Activated naive CD8-positive, alpha-beta T cell treated with anti-CD3 and anti-CD28 coated beads, Interleukin-2, amount 50 U/mL, for 24 hours (primary cell): ENCODE measurements around the gene SETD9.
A peak's percentile ranks its signal among the peaks of the same experiment; 100 is the strongest.

Source experiments
- ATAC-seq: fragments of 150-1000 bp; cut with Tn5 transposase; one replicate; pipeline ENCODE4 v1.10.0; 2021
- DNase-seq: peaks from one replicate; pipeline ENCODE4 v3.0.0; 2021
- H3K27ac Mint-ChIP-seq: one replicate; pipeline ENCODE4 v1.8.0; 2021; ENCODE audit warnings: mild to moderate bottlenecking, mixed read lengths
- H3K27me3 Mint-ChIP-seq: one replicate; pipeline ENCODE4 v1.8.0; 2021; ENCODE audit warnings: mixed read lengths
- H3K36me3 Mint-ChIP-seq: one replicate; pipeline ENCODE4 v1.8.0; 2021; ENCODE audit warnings: low read depth, mixed read lengths
- H3K4me1 Mint-ChIP-seq: one replicate; pipeline ENCODE4 v1.8.0; 2021; ENCODE audit warnings: mixed read lengths
- H3K4me3 Mint-ChIP-seq: one replicate; pipeline ENCODE4 v1.8.0; 2021; ENCODE audit warnings: mild to moderate bottlenecking, moderate library complexity, mixed read lengths
- H3K9me3 Mint-ChIP-seq: one replicate; pipeline ENCODE4 v1.8.0; 2021; ENCODE audit warnings: mixed read lengths

The SETD9 gene

DNA sequence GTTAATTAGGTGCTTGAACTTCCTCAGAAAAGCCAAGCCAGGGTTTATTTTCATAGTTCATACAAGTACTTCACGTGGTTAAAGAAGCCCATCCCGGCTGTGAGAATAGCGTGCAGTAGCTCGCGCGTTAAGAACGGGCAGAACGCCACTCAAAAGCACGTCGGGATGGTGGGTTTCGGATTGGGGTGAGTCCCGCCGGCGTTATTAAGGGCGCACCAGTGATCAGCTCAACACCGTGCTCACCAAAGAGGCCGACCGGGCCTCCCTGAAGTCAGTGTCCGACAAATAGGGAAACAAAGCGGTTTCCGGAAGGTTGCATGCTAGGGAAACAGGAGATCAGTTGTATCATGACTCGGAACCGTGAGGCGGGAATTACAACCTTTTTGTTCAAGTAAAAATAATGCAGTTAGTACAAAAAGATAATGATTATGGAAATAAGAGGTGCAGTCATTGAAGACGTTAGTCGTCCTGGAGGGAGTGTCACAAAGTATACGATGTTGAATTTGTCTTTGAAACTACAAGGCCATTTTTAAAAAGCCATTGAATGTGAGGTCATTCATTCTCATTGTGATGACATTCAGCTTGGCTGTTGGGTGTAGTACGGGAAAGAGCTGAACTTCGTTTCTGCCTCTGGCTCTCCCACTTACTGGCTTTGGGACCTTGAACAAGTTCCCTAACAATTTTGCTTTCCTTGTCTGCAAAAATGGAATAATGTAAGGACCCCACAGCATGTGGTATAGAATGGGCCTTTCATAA lies 992 bp downstream of the SETD9 start:
- ATAC-seq (peak; percentile 33), DNase-seq (peak; percentile 53)
- Mint-ChIP-seq H3K4me3 (peak overlapping the region; percentile 86), H3K36me3 (peaks cover 1% of the 10 kb centered on the region), H3K9me3 (peaks cover 4% of the 10 kb centered on the region), H3K27ac (peak overlapping the region; percentile 96), H3K4me1 (peaks cover 23% of the 10 kb centered on the region), H3K27me3 (peaks cover 9% of the 10 kb centered on the region)

GRCh38 chr5:56913766-56914165 lies 4.4 kb downstream of the SETD9 start:
- Mint-ChIP-seq H3K4me1 (peaks cover 18% of the 10 kb centered on the region), H3K27me3 (no peaks in the 10 kb centered on the region), H3K4me3 (no peak overlapping the region), H3K27ac (no peak overlapping the region), H3K36me3 (peaks cover 4% of the 10 kb centered on the region), H3K9me3 (no peaks in the 10 kb centered on the region)
- DNase-seq: no peak
- no peak for ATAC-seq

DNA sequence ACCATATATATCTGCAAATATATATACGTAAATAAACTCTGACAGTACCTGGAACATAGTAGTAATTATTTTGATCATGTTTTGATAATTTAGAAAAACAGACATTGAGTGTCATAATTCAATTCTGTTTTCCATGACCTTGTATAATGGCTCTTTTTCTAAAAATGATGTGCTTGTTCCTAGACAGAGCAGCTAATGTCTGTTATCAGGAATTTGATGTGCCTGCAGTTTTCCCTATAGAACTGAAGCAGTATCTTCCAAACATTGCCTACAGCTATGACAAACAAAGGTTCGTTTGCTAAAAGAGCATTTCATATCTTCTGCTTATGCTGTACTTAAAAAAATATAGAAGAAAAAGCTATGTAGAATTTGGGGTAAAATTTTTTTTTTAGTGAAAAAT lies 5.3 kb downstream of the SETD9 start:
- no peak for DNase-seq
- Mint-ChIP-seq H3K9me3 (no peaks in the 10 kb centered on the region), H3K27me3 (no peaks in the 10 kb centered on the region)

GRCh38 chr5:56917534-56917933 lies 8.1 kb downstream of the SETD9 start:
- H3K4me1 Mint-ChIP-seq: peaks cover 1% of the 10 kb centered on the region
- H3K36me3 Mint-ChIP-seq: peaks cover 15% of the 10 kb centered on the region

More for the DNA sequence above, 5.3 kb downstream of the SETD9 start:
- no peak overlapping the region for H3K27ac Mint-ChIP-seq
- ATAC-seq: no peak
- no peak overlapping the region for H3K4me3 Mint-ChIP-seq
- peaks cover 4% of the 10 kb centered on the region for H3K36me3 Mint-ChIP-seq
- peaks cover 13% of the 10 kb centered on the region for H3K4me1 Mint-ChIP-seq

DNA sequence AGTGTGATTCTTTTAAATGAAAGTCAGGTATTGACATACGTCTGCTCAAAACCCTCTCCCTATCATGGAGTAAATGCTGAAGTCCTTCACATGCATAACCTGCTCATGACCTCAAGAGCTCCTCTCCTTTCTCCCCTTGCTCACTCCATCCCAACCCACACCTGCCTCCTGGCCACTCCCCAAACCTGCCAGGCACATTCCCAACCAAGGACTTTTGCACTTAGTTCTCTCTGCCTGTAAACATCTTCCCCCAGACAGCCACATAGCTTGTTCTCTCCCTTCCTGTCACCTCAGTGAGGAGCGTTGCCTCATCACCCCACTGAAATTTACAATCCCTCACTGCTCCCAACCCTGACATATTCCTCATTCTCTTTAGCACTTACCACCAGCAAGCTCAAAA lies 8.7 kb downstream of the SETD9 start:
- Mint-ChIP-seq H3K27ac (no peak overlapping the region), H3K36me3 (peaks cover 19% of the 10 kb centered on the region), H3K27me3 (no peaks in the 10 kb centered on the region), H3K9me3 (no peaks in the 10 kb centered on the region), H3K4me3 (no peak overlapping the region), H3K4me1 (peaks cover 1% of the 10 kb centered on the region)
- DNase-seq: no peak
- no peak for ATAC-seq

More at GRCh38 chr5:56917534-56917933, 8.1 kb downstream of the SETD9 start:
- Mint-ChIP-seq H3K27ac (no peak overlapping the region), H3K9me3 (no peaks in the 10 kb centered on the region), H3K27me3 (no peaks in the 10 kb centered on the region), H3K4me3 (no peak overlapping the region)
- DNase-seq (no peak), ATAC-seq (no peak)

GRCh38 chr5:56919942-56920662 lies 10.7 kb downstream of the SETD9 start:
- Mint-ChIP-seq H3K4me3 (no peak overlapping the region), H3K4me1 (peaks cover 1% of the 10 kb centered on the region), H3K27me3 (no peaks in the 10 kb centered on the region), H3K36me3 (peaks cover 33% of the 10 kb centered on the region), H3K27ac (no peak overlapping the region), H3K9me3 (no peaks in the 10 kb centered on the region)
- ATAC-seq (no peak), DNase-seq (no peak)

DNA sequence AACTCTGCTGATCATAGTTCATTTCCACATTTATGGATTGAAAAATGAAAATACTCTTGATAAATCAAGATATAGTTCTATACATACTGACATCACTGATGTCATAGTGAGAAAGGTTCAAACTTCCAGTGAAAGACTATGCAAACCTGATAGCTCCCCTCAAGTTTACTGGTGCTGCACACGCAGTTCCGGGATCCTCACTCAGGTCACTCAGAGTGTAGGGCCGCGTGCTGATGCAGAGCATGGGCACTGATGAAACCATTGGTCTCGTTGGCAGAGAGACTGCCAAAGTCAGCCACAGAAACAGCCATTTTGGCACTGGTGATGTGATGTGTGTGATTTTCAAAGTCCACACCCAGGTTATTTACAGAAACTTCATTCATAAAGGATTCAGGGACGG lies 13.5 kb downstream of the SETD9 start:
- ATAC-seq: no peak
- Mint-ChIP-seq H3K9me3 (no peaks in the 10 kb centered on the region), H3K36me3 (peaks cover 48% of the 10 kb centered on the region), H3K4me1 (peaks cover 1% of the 10 kb centered on the region), H3K4me3 (no peak overlapping the region), H3K27me3 (no peaks in the 10 kb centered on the region), H3K27ac (no peak overlapping the region)
- DNase-seq: no peak

GRCh38 chr5:56934325-56934724 lies 24.9 kb downstream of the SETD9 start:
- Mint-ChIP-seq H3K9me3 (no peaks in the 10 kb centered on the region), H3K27me3 (no peaks in the 10 kb centered on the region), H3K4me1 (peaks cover 1% of the 10 kb centered on the region), H3K36me3 (peaks cover 44% of the 10 kb centered on the region), H3K4me3 (no peak overlapping the region), H3K27ac (no peak overlapping the region)
- no peak for DNase-seq
- no peak for ATAC-seq

- H3K9me3 Mint-ChIP-seq: no peaks in the 10 kb centered on the region
- H3K4me1 Mint-ChIP-seq: no peaks in the 10 kb centered on the region
- H3K27me3 Mint-ChIP-seq: no peaks in the 10 kb centered on the region
- ATAC-seq (no peak), DNase-seq (no peak)
- peaks cover 49% of the 10 kb centered on the region for H3K36me3 Mint-ChIP-seq
- no peak overlapping the region for H3K4me3 Mint-ChIP-seq
- no peak overlapping the region for H3K27ac Mint-ChIP-seq
Measured at GRCh38 chr5:56938858-56939257, 29.5 kb downstream of the SETD9 start.

GRCh38 chr5:56941981-56942380 lies 32.6 kb downstream of the SETD9 start:
- no peaks in the 10 kb centered on the region for H3K27me3 Mint-ChIP-seq
- no peaks in the 10 kb centered on the region for H3K4me1 Mint-ChIP-seq
- no peak overlapping the region for H3K27ac Mint-ChIP-seq
- no peak overlapping the region for H3K4me3 Mint-ChIP-seq
- DNase-seq (no peak), ATAC-seq (no peak)
- no peaks in the 10 kb centered on the region for H3K9me3 Mint-ChIP-seq
- H3K36me3 Mint-ChIP-seq: peaks cover 46% of the 10 kb centered on the region

GRCh38 chr5:56947052-56947451 lies 37.7 kb downstream of the SETD9 start:
- DNase-seq: no peak
- Mint-ChIP-seq H3K36me3 (peaks cover 35% of the 10 kb centered on the region), H3K4me3 (no peak overlapping the region), H3K4me1 (peaks cover 14% of the 10 kb centered on the region), H3K27me3 (no peaks in the 10 kb centered on the region), H3K27ac (no peak overlapping the region), H3K9me3 (no peaks in the 10 kb centered on the region)
- ATAC-seq: no peak

- Mint-ChIP-seq H3K4me1 (peaks cover 23% of the 10 kb centered on the region), H3K36me3 (peaks cover 16% of the 10 kb centered on the region), H3K27me3 (peaks cover 24% of the 10 kb centered on the region), H3K27ac (peak overlapping the region; percentile 77), H3K4me3 (peak overlapping the region; percentile 90), H3K9me3 (no peaks in the 10 kb centered on the region)
- DNase-seq (peak; percentile 62), ATAC-seq (peak; percentile 62)
Measured at GRCh38 chr5:56950626-56951125, 41.3 kb downstream of the SETD9 start.

DNA sequence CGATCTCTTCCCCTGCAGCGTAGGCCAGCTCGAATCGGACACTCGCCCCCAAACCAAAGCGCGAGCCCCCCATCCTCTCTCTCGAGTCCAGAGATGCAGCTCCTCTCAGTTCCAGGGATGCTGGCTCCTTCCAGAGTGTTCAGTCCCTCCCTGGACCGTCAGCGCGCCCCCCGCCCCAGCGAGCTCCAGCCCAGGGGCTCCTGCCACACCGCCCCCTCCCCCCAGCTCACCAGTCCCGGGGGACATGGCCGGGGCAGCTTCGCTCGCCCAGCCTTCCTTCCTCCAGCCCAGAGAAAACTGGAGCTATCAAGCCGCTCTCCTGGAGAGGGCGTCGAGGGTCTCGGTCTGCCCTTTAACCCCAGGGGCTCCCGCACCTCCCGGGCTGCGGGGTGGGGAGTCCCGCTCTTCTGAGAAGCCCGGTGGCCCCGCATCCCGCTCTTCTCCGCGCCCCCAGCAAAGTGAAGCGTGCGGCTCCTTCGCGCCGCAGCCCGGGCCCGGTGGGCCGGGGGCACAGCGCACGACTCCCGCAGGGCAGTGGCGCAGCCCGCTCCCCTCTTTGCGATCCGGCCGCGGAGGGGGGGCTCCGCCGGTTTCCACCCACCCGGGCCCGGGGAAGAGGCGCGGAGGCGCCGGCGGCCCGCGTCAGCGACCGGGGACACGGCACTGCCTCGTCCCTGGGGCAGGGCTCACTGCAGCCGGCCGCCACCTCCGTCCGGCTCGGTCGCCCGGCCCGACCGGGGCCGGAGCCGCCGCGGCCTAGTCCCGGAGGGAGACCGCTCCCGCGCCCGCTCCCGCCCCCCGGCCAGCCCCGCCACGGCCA lies 41.9 kb downstream of the SETD9 start:
- Mint-ChIP-seq H3K4me1 (peaks cover 23% of the 10 kb centered on the region), H3K27me3 (peaks cover 26% of the 10 kb centered on the region), H3K9me3 (no peaks in the 10 kb centered on the region), H3K4me3 (peak overlapping the region; percentile 90), H3K27ac (peak overlapping the region; percentile 77), H3K36me3 (peaks cover 12% of the 10 kb centered on the region)
- peak; percentile 30 for ATAC-seq
- peak; percentile 22 for DNase-seq

GRCh38 chr5:56951946-56952691 lies 42.7 kb downstream of the SETD9 start, which contains the start of gene MIER3:
Gene MIER3 (minus strand): TSS chr5:56952123. CDS start chr5:56952102, 21 bp downstream.
- ATAC-seq: peak; percentile 96
- H3K27me3 Mint-ChIP-seq: peaks cover 31% of the 10 kb centered on the region
- no peaks in the 10 kb centered on the region for H3K9me3 Mint-ChIP-seq
- peak; percentile 82 for DNase-seq
- H3K4me3 Mint-ChIP-seq: peak within 1 kb of the TSS; percentile 90
- H3K4me1 Mint-ChIP-seq: peaks cover 23% of the 10 kb centered on the region
- peak within 1 kb of the TSS; percentile 77 for H3K27ac Mint-ChIP-seq
- H3K36me3 Mint-ChIP-seq: peaks cover 11% of the 10 kb centered on the region
